Tibial nerve (tissue), 3 donors: ENCODE results near the gene SAFB.

Source experiments
- POLR2A ChIP-seq, 2 donors: fragments of 450-650 bp; IDR thresholded peaks; one replicate each; pipeline ENCODE4 v1.6.1; 2017; ENCODE audit warnings: antibody characterized with exemption in 2 of 2, mild to moderate bottlenecking in 2 of 2, moderate library complexity in 2 of 2
- TF ChIP-seq, protein P1 (sequence below), 5 experiments: fragments of 200-600 bp in 3 of 5; fragments of 450-650 bp in 2 of 5; sonication (generic) in 3 of 5; IDR thresholded peaks; one replicate each; pipeline ENCODE4 v1.5.1; 2016 to 2019; ENCODE audit warnings: antibody characterized with exemption in 5 of 5, mild to moderate bottlenecking in 3 of 5, moderate library complexity in 2 of 5

DNA sequence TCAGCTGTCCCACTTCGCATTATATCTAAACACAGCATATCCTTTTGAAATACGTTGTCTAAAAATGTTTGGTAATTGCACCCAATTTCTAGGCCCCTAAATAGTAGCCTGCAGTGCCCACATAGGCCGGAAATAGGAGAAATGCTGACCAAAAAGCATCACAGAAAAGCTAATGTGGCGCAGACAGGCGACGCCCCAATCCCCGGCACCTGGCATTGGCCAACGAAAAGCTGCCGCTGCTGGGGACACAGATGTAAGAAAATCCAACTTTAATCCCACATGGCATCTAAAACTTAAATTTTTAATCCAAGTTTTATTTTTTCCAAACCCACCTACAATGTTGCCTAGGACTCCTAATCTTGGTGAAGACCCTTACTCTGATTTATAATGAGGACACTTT, 4.3 kb upstream of the SAFB start:
- TF ChIP-seq POLR2A (IDR thresholded peaks at IDR 0.05) = no peak
- TF ChIP-seq, protein P1, sequence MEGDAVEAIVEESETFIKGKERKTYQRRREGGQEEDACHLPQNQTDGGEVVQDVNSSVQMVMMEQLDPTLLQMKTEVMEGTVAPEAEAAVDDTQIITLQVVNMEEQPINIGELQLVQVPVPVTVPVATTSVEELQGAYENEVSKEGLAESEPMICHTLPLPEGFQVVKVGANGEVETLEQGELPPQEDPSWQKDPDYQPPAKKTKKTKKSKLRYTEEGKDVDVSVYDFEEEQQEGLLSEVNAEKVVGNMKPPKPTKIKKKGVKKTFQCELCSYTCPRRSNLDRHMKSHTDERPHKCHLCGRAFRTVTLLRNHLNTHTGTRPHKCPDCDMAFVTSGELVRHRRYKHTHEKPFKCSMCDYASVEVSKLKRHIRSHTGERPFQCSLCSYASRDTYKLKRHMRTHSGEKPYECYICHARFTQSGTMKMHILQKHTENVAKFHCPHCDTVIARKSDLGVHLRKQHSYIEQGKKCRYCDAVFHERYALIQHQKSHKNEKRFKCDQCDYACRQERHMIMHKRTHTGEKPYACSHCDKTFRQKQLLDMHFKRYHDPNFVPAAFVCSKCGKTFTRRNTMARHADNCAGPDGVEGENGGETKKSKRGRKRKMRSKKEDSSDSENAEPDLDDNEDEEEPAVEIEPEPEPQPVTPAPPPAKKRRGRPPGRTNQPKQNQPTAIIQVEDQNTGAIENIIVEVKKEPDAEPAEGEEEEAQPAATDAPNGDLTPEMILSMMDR (IDR thresholded peaks at IDR 0.05) = no peak
